Progenitor cell of endocrine pancreas (in vitro differentiated cells): ENCODE results near the gene TBC1D1. TPM values are rescaled to one million over a fixed set of nuclear protein-coding genes. Genes with fewer than 3 reads are reported as not detected.
A peak's percentile ranks its signal among the peaks of the same experiment; 100 is the strongest.

Experiments used
- DNase-seq: peaks from one replicate; pipeline ENCODE4 v3.0.0; 2021; ENCODE audit warnings: low spot score; ENCODE audit not compliant: unreplicated experiment
- H3K27ac Mint-ChIP-seq: 2 replicates; pipeline ENCODE4 v1.8.0; 2021; ENCODE audit warnings: mild to moderate bottlenecking, moderate library complexity, mixed read lengths
- H3K27me3 Mint-ChIP-seq: 2 replicates; pipeline ENCODE4 v1.8.0; 2021; ENCODE audit warnings: mixed read lengths
- H3K36me3 Mint-ChIP-seq: 2 replicates; pipeline ENCODE4 v1.8.0; 2022; ENCODE audit warnings: mixed read lengths; ENCODE audit not compliant: insufficient read depth
- H3K4me1 Mint-ChIP-seq: 2 replicates; pipeline ENCODE4 v1.8.0; 2021; ENCODE audit warnings: low read depth, mixed read lengths
- H3K4me3 Mint-ChIP-seq: 2 replicates; pipeline ENCODE4 v1.8.0; 2021; ENCODE audit warnings: low read depth, mild to moderate bottlenecking, moderate library complexity, mixed read lengths
- H3K9me3 Mint-ChIP-seq: 2 replicates; pipeline ENCODE4 v1.8.0; 2021; ENCODE audit warnings: low read depth, mixed read lengths
- CTCF ChIP-seq: fragments of 200-600 bp; sonication (generic); IDR thresholded peaks from one replicate; pipeline ENCODE4 v1.5.0; 2021; ENCODE audit warnings: antibody characterized with exemption, mild to moderate bottlenecking; ENCODE audit not compliant: unreplicated experiment
- total RNA-seq: library from RNA; stranded (reverse); gene quantifications from 2 replicates; pipeline ENCODE4 v1.2.1, GENCODE V29; 2021

The TBC1D1 gene
- total RNA-seq, 1 donor from 2014 or later, result 138 TPM

- no peak for DNase-seq
- no peak for TF ChIP-seq CTCF
Observed at GRCh38 chr4:37885496-37885895, 5.4 kb upstream of the TBC1D1 start.

GRCh38 chr4:37889849-37890800 lies 759 bp upstream of the TBC1D1 start:
- no peak for TF ChIP-seq CTCF
- Mint-ChIP-seq H3K9me3 (no peaks in the 10 kb centered on the region), H3K27ac (no peak overlapping the region), H3K4me3 (peak overlapping the region; percentile 70), H3K27me3 (peaks cover 64% of the 10 kb centered on the region), H3K36me3 (no peaks in the 10 kb centered on the region), H3K4me1 (peaks cover 8% of the 10 kb centered on the region)
- peak; percentile 10 for DNase-seq

More at GRCh38 chr4:37885496-37885895, 5.4 kb upstream of the TBC1D1 start:
- Mint-ChIP-seq H3K4me1 (peaks cover 6% of the 10 kb centered on the region), H3K27ac (no peak overlapping the region), H3K9me3 (no peaks in the 10 kb centered on the region), H3K4me3 (no peak overlapping the region), H3K27me3 (peaks cover 53% of the 10 kb centered on the region), H3K36me3 (no peaks in the 10 kb centered on the region)

- H3K36me3 Mint-ChIP-seq, result no peaks in the 10 kb centered on the region
- H3K27me3 Mint-ChIP-seq, result peaks cover 67% of the 10 kb centered on the region
- no peaks in the 10 kb centered on the region for H3K9me3 Mint-ChIP-seq
- peak overlapping the region; percentile 74 for H3K4me3 Mint-ChIP-seq
- peak; percentile 32 for TF ChIP-seq CTCF
- no peak for DNase-seq
- H3K4me1 Mint-ChIP-seq, result peaks cover 7% of the 10 kb centered on the region
- no peak overlapping the region for H3K27ac Mint-ChIP-seq
Observed at GRCh38 chr4:37891260-37892159, 626 bp downstream of the TBC1D1 start.

GRCh38 chr4:37892641-37893040 lies 1.8 kb downstream of the TBC1D1 start:
- Mint-ChIP-seq H3K27me3 (peaks cover 63% of the 10 kb centered on the region), H3K36me3 (no peaks in the 10 kb centered on the region), H3K4me1 (peaks cover 7% of the 10 kb centered on the region), H3K4me3 (peak overlapping the region; percentile 21), H3K9me3 (no peaks in the 10 kb centered on the region), H3K27ac (no peak overlapping the region)
- no peak for TF ChIP-seq CTCF
- no peak for DNase-seq

GRCh38 chr4:37893164-37893563 lies 2.3 kb downstream of the TBC1D1 start:
- Mint-ChIP-seq H3K27me3 (peaks cover 57% of the 10 kb centered on the region), H3K4me1 (peaks cover 7% of the 10 kb centered on the region), H3K9me3 (no peaks in the 10 kb centered on the region), H3K36me3 (no peaks in the 10 kb centered on the region), H3K4me3 (no peak overlapping the region), H3K27ac (no peak overlapping the region)
- no peak for DNase-seq
- TF ChIP-seq CTCF, result no peak
